ENCODE data around the gene KIF17. TPM values are rescaled to one million over a fixed set of nuclear protein-coding genes. Genes with fewer than 3 reads are reported as not detected.

KIF17 gene
- polyA plus RNA-seq, 3 donors, result 3.9 to 4.3 (median 4.0) TPM

- no peak for DNase-seq
These were observed 6.3 kb downstream of the KIF17 start for GRCh38 chr1:20711285-20712214.

DNA sequence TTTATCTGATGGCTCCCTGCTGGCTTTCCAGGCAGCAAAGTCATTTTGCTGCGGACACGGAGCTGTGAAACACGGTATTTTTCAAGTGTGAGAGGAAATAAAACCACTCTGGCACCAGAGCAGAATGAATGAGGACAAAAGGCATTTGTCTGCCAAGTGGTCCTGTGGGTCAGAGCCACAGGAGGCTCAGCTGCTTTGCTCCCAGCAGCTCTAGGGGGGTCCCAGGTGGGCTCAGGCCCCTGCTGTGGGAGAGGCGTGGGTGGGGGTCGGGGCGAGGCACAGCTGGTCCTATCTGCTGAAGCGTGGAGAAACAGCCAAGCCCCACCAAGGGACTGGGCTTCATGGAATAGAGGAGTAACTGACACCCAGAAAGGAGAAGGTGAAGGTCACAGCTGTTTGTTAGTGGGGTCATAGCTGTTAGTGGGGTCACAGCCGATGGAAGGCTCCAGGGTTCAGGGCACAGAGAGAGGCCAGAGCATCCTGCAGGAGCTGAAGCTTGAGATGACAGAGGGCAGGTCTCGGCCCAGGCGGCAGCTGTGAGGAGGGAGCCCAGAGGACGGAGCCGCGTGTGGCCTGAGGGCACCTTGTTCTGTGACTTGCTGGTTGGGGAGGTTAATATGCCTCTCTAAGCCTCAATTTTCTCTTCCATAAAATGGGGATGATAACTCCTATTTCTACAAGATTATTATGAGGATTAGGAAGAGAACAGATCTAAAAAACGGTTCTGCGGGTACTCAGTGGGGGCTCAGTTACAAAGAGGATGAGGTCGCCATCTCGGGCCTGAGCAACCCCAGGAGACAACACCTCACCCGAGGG, 7.1 kb downstream of the KIF17 start:
- DNase-seq, result no peak

DNA sequence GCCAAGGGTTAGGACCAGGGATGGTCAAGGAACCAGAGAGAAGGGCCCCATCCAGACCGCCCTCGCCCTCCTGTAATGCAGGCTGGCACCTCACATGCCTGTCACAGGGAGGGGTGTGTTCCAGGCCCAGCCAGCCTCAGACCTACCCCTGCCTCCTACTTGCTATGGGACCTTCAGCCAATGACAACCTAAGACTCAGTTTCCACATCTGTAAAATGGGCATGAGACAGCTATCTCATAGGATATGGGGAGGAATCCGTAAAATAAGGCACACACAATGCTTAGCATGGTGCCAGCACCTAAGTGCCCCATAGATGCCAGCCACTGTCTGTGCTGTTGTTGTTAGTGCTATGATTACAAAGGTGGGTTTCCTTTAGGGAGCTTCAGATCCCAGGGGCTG, 7.9 kb downstream of the KIF17 start:
- no peak for DNase-seq

- DNase-seq, result no peak
These were observed 8.9 kb downstream of the KIF17 start for GRCh38 chr1:20708891-20709290.

GRCh38 chr1:20708057-20708456, 9.8 kb downstream of the KIF17 start:
- DNase-seq, result no peak

GRCh38 chr1:20706841-20707240, 11.0 kb downstream of the KIF17 start:
- no peak for DNase-seq

- no peak for DNase-seq
These were observed 12.5 kb downstream of the KIF17 start for GRCh38 chr1:20705203-20705755.

DNA sequence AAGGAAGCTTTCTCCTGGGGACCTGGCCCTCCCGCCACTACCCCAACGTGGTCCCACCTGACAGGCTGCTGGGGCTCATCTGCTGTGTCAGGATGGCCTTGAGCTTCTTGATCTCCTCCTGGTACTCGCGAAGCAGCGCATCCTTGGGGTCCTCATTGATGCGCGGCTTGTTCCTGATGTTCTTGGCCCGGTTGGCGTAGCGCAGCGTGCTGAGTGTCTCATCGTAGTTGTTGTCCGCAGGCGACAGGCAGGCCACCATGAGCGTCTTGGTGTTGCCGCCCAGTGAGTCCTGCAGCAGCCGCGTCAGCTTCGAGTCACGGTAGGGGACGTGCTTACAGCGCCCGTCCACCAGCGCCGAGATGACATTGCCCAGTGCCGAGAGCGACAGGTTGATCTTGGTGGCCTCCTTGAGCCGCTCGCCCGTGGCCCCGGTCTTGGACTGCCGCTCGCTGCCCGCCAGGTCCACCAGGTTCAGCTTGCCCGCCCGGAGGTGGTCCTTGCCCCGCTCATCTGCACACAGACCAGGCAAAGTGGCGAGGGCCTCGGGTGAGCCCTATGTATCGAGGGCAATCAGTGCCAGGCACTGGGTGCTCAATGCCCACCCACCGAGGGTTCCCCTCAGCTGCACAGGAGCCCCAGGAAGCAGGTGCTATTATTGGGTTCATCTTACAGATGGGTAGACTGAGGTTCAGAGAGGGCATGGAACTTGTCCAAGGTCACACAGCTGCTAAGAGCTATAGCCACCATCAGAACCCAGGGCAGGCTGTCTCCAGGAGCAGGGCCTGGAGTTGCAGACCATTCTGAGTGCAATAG, 13.2 kb downstream of the KIF17 start:
- no peak for DNase-seq

DNA sequence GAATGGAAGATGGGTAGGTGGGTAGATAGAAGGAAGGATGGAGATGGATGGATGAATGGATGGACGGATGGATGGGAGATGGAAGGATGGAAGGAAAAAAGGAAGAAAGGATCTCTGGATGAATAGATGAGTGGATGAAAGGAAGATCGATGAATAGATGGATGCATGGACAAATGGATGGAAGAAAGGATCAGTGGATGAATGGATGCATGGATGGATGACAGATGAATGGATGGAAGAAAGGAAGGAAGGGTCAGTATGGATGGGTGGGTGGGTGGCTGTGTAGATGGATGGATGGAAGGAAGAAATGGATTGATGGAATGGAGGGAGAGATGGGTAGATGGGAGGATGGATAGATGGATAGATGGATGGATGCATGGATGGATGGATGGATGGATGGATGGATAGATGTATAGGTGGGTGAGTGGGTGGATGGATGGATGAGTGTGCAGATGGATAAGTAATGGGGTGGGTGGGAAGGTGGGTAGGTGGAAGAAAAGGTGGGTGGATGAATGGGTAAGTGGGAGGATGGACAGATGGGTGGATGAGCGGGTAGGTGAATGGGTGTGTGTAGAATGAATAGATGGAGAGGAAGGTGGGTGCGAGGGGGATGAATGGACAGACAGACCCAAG, 14.6 kb downstream of the KIF17 start:
- DNase-seq, result no peak

DNA sequence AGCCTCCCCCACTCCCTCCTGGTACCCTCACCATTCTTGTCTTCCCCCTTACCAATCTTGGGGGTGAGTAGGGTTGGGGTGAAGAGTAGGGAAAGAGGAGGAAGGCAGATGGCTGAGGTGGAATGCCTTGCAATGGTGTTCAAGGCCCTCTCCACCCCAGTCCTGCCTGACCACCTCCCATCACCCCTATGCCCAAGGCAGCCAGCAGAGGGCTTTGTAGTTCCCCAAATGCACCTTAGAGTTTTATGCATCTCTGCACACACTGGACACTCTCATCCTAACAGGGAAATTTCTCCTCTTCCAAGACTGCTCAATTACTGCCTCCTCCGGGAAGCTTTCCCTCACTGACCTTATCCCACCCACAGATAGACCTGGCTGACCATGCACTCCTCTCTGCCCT, 15.4 kb downstream of the KIF17 start:
- DNase-seq, result no peak

GRCh38 chr1:20701847-20702246, 16.0 kb downstream of the KIF17 start:
- no peak for DNase-seq

GRCh38 chr1:20701446-20701845, 16.4 kb downstream of the KIF17 start:
- no peak for DNase-seq

- DNase-seq, result no peak
These were observed 17.1 kb downstream of the KIF17 start for GRCh38 chr1:20700636-20701215.

DNA sequence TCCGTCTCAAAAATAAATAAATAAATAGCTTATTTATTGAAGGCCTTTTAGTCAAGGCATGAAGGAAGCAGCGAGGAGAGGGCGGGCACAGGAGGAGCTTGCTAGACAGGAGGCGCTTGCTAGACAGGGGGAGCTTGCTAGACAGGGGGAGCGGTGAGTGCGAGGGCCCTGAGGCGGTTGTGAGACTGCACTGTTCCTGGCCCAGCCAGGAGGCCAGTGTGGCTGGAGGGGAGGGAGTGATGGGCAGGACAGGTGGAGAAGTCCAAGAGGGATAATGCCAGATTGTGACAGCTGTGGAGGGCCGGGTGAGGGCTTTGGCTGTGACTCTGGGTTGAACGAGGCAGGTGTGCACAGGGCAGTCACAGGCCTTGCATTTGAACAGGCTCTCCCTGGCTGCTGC, 18.2 kb downstream of the KIF17 start:
- no peak for DNase-seq

- DNase-seq, result no peak
These were observed 19.5 kb downstream of the KIF17 start for GRCh38 chr1:20698195-20698910.

- DNase-seq, result no peak
These were observed 20.2 kb downstream of the KIF17 start for GRCh38 chr1:20697563-20697962.

- peak; percentile 90 for DNase-seq
These were observed 21.1 kb downstream of the KIF17 start for GRCh38 chr1:20696397-20697333.

DNA sequence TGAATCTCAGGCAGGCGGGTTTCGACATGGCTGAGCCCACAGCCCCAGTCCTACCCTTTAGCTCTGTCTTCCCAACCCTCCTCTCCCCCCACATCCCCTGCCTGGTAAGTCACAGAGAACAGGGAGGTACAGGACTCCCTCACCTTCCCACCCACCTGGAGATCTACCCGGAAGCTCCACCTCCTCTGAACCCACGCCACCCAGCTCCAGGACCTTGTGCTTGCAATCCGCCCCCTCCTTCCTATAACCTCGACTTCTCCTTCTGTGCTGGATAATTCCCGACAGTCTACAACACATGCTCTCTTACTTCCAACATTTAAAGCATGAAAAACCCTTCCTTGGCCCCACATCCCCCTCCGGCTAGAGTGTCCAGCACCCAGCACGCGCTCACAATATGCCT, 22.3 kb downstream of the KIF17 start:
- DNase-seq, result no peak

DNA sequence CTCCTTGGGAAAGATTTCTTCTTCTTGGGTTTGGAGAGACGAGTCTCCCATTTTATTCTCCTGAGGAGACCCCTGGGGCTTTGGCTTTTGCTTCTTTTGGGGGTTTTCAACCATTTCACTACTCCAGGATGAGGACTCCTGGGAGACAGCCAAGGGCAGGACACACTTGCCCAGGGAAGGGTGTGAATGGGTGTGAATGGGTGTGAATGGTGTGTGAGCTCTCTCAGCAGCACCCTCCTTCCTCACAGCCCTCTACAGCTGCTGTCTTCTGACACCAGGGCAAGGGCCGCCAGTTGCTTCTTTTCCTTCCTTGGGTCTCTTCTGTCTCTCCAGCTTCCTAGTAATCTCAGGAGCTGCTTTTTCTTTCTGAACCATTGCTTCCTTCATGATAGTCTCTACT, 24.2 kb downstream of the KIF17 start:
- DNase-seq, result no peak

Data from renal pelvis (tissue), 4 donors.